ENCODE measurements around the gene SF3A1. TPM values are rescaled to one million over a fixed set of nuclear protein-coding genes. Genes with fewer than 3 reads are reported as not detected.

SF3A1 gene
- total and polyA plus RNA-seq, 2 donors (not counting 3 experiments of a cell fraction or from before 2014, with no cell fraction given), result 60.2 to 187 TPM

GRCh38 chr22:30292069-30292970 lies 64.4 kb downstream of the SF3A1 start:
- CTCF ChIA-PET, result interaction anchor here (1.0 to 2.1 kb wide), 7 partner anchors 9 to 99 kb away, joined by 4 to 15 read pairs (median 7); partner anchors contain the start of genes RNF215 and TBC1D10A
- FAIRE-seq (no peak), DNase-seq (ENCODE audit: low read depth, low spot score) (no peak)
- no peak overlapping the region for H3K9ac ChIP-seq (replicated peaks; ENCODE audit: extremely low read depth, insufficient read depth, low read length)
- no TSS peak for BruUV-seq (replicated peaks)
- H3K4me3 ChIP-seq (replicated peaks in 1 of 3; ENCODE audit: insufficient read depth in 1 of 3, low read depth in 1 of 3, low read length in 3 of 3), result no peak overlapping the region
- H4K20me1 ChIP-seq (replicated peaks; ENCODE audit: control insufficient read depth, extremely low read depth, insufficient read depth, low read length), result no peaks in the 10 kb centered on the region
- no peaks in the 10 kb centered on the region for H3K27me3 ChIP-seq (ENCODE audit: control insufficient read depth in 2 of 2, insufficient read depth in 2 of 2, low read length in 2 of 2)
- peaks cover 0 to 20% of the 10 kb centered on the region in 2 experiments for H3K36me3 ChIP-seq (ENCODE audit: control insufficient read depth in 2 of 2, extremely low read depth in 1 of 2, insufficient read depth in 2 of 2, low read length in 2 of 2)
- no peak overlapping the region for H3K27ac ChIP-seq (ENCODE audit: insufficient read depth, low read depth, low read length)
- no peak overlapping the region for H3K4me2 ChIP-seq (ENCODE audit: insufficient read depth, low read length)
- H2AFZ ChIP-seq (ENCODE audit: low read depth, low read length), result no peak overlapping the region
- TF ChIP-seq FOS (IDR thresholded peaks at IDR 0.05; ENCODE audit: borderline replicate concordance, insufficient read depth, low read length) (no peak), JUN (IDR thresholded peaks at IDR 0.05; ENCODE audit: borderline replicate concordance, insufficient read depth, insufficient read length, low read depth) (no peak), POLR2AphosphoS5 (IDR thresholded peaks at IDR 0.05; ENCODE audit: insufficient read depth, low read depth, low read length) (no peak), MYC (IDR thresholded peaks at IDR 0.05; ENCODE audit: low read depth, low read length) (no peak)
- intact Hi-C loops (cut with micrococcal nuclease) (no loop called here), dilution Hi-C loops (cut with MboI; ENCODE audit: extremely low pct_ligation_motif_present, low sequenced_read_pairs) (no loop called here)
- H3K4me1 ChIP-seq (ENCODE audit: control insufficient read depth, extremely low read depth, insufficient read depth, low read length), result peaks cover 28% of the 10 kb centered on the region
- POLR2A ChIA-PET, result interaction anchor here (0.6 kb wide), 1 partner anchor 40 kb away, joined by 3 read pairs; no protein-coding TSS in a partner anchor
- no peaks in the 10 kb centered on the region for H3K9me3 ChIP-seq (replicated peaks; ENCODE audit: control insufficient read depth, insufficient read depth, low read length)
- H3K9me1 ChIP-seq (replicated peaks; ENCODE audit: control insufficient read depth, extremely low read depth, insufficient read depth, low read length), result no peaks in the 10 kb centered on the region
- no peaks in the 10 kb centered on the region for H3K79me2 ChIP-seq (ENCODE audit: control insufficient read depth, insufficient read depth, low read length)
